GM18507 (cell line): ENCODE data around the gene SLC38A8.

Experiments
- DNase-seq: peaks from one replicate; pipeline ENCODE4 v3.0.0; 2011; ENCODE audit warnings: low read depth; ENCODE audit not compliant: insufficient read length; ENCODE audit errors: extremely low spot score
- FAIRE-seq: peaks from 2 replicates; lab custom pipeline; 2011; peaks lifted over from hg19 to GRCh38; lab: Jason Lieb, UNC

SLC38A8 gene

GRCh38 chr16:84009282-84009681, 33.3 kb downstream of the SLC38A8 start:
- DNase-seq (no peak), FAIRE-seq (no peak)

GRCh38 chr16:84007965-84008364, 34.6 kb downstream of the SLC38A8 start:
- DNase-seq (no peak), FAIRE-seq (no peak)

- FAIRE-seq (no peak), DNase-seq (no peak)
Measured at GRCh38 chr16:84007520-84007919, 35.1 kb downstream of the SLC38A8 start.

GRCh38 chr16:84005391-84005790, 37.2 kb downstream of the SLC38A8 start:
- FAIRE-seq (no peak), DNase-seq (no peak)

- DNase-seq (no peak), FAIRE-seq (no peak)
Measured at GRCh38 chr16:84004442-84004841, 38.2 kb downstream of the SLC38A8 start.

- DNase-seq (no peak), FAIRE-seq (no peak)
Measured at GRCh38 chr16:84003038-84003437, 39.6 kb downstream of the SLC38A8 start.

GRCh38 chr16:84001726-84002125, 40.9 kb downstream of the SLC38A8 start:
- no peak for FAIRE-seq

GRCh38 chr16:84000989-84001642, 41.5 kb downstream of the SLC38A8 start:
- DNase-seq, result no peak
- FAIRE-seq, result no peak

More at GRCh38 chr16:84001726-84002125, 40.9 kb downstream of the SLC38A8 start:
- DNase-seq, result no peak

GRCh38 chr16:83998091-83998490, 44.5 kb downstream of the SLC38A8 start:
- FAIRE-seq, result no peak
- no peak for DNase-seq

GRCh38 chr16:83996481-83997252, 45.9 kb downstream of the SLC38A8 start:
- no peak for DNase-seq
- no peak for FAIRE-seq

- no peak for FAIRE-seq
Measured at GRCh38 chr16:83995754-83996153, 46.8 kb downstream of the SLC38A8 start.

GRCh38 chr16:83994703-83995102, 47.9 kb downstream of the SLC38A8 start:
- DNase-seq (no peak), FAIRE-seq (no peak)

More at GRCh38 chr16:83995754-83996153, 46.8 kb downstream of the SLC38A8 start:
- no peak for DNase-seq

- FAIRE-seq (no peak), DNase-seq (no peak)
Measured at GRCh38 chr16:83994087-83994486, 48.5 kb downstream of the SLC38A8 start.

GRCh38 chr16:83992624-83993023, 50.0 kb downstream of the SLC38A8 start:
- FAIRE-seq (no peak), DNase-seq (no peak)

- DNase-seq, result no peak
- FAIRE-seq, result no peak
Measured at GRCh38 chr16:83990492-83990891, 52.1 kb downstream of the SLC38A8 start.

GRCh38 chr16:83989300-83989699, 53.3 kb downstream of the SLC38A8 start:
- no peak for DNase-seq
- FAIRE-seq, result no peak

GRCh38 chr16:83983491-83983890, 59.1 kb downstream of the SLC38A8 start:
- DNase-seq (no peak), FAIRE-seq (no peak)

GRCh38 chr16:83981799-83982198, 60.8 kb downstream of the SLC38A8 start:
- no peak for FAIRE-seq
- no peak for DNase-seq

GRCh38 chr16:83980794-83981193, 61.8 kb downstream of the SLC38A8 start:
- no peak for DNase-seq

GRCh38 chr16:83979441-83979840, 63.2 kb downstream of the SLC38A8 start:
- FAIRE-seq (no peak), DNase-seq (no peak)

More at GRCh38 chr16:83980794-83981193, 61.8 kb downstream of the SLC38A8 start:
- FAIRE-seq, result no peak

GRCh38 chr16:83978401-83978904, 64.1 kb downstream of the SLC38A8 start:
- DNase-seq, result no peak
- FAIRE-seq, result no peak
